Stimulated activated CD4-positive, alpha-beta T cell treated with anti-CD3 and anti-CD28 coated beads, Interleukin-4, amount 100 ng/mL, for 24 hours (primary cell): Measurements from ENCODE around the gene DYRK1A.

Experiments
- DNase-seq: peaks from one replicate; pipeline ENCODE4 v3.0.0-alpha.2; 2020

Gene DYRK1A

DNA sequence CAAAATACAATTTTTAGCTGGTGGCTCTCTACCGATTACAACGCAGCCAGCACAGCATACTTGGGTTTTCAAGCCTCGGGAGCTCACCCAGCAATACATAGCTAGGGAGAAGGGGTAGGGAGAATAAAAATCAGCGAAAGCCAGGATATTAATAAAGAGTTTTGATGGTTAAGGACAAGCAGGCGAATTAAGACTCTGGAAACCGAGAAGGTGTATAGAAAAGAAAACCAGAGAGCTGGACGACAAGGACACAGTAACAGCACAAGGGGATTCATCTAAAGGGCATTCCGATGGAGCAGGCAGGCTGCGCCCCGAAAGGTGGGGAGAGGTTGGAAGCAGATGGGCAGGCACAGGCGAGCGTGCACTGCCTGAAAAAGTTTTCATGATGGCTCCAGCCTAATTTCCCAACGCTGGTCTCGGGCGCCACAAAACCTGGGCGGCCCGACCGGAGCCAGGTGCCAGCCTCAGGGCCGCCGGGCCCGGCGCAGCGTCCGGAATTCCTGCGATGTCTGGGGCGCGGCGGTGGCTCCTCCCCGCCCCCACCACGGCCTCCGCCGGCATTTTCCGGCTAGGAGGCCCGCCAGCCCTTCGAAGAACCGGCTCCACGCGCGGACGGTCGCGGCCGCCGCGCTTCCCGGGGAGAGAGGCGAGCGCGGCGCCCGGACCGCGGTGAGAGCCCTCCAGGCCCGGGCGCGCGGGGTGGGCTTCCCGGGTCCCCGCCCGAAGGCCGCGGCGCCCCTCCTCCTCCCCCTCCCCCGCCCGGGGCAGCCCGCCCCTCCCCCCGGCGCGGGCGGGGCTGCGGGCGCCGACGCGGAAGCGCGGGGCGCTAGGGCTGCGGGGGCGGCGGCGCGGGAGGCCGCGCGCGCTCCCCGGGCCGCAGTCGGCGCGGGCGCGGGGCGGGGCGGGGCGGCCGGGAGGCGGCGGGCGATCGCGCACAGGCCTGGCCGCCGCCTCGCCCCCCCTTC is 774 bp upstream of the DYRK1A start:
- DNase-seq, result peak; percentile 62

DNA sequence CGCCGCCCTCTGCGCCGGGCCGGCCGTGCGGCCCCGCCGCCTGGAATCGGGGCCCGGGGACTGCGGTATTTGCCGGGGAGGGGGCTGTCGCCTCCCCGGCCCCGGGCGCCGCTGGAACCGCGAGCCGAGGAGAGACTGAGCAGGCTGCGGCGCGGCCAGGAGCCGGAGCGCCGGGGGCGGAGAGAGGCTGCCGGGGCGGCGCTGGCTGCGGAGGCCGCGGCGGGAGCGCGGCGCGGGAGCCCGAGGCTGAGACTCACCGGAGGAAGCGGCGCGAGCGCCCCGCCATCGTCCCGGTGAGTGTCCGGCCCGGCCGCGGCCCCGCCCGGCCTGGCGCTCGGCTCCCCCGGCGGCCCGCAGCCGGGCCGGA is 746 bp downstream of the DYRK1A start:
- no peak for DNase-seq

DNA sequence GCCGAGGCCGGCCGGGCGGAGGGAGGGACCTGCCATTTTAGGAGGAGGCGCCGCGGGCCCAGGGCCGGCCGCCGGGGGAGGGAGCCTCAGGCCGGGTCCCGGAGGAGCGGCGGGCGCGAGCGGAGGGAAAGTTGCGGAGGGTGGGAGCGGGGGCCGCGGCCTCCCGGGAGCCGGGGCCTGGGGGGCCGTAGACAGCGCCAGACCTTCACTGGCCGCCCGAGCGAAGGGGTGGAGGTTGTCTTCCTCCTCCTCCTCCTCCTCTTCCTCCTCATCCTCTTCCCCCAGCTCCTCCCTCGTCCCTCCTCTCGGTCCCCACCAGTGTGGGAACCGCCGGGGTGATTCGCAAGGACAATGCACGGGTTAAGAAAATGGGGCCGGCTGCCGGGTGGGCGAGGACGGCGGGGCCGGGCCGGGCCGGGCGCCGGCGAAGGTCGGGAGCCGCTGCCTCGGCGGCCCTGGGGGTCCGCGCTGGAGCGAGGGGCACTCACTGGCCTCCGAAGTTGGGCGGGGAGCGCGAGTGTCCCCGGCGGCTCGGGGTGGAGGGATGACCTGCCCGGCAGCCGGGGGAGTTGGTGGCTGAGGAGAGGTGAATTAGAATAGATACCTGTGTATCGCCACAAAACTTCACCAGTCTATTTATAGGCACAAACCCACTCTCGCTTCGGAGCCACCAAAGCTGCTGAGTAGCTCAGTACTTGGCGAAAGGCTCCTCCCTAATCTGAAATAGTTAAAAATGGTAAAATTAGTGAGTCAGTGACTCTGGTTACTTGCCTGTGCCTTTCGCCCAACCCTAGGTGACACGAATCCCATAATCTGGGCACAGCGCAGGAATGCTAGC is 1.3 kb downstream of the DYRK1A start:
- peak; percentile 45 for DNase-seq

DNA sequence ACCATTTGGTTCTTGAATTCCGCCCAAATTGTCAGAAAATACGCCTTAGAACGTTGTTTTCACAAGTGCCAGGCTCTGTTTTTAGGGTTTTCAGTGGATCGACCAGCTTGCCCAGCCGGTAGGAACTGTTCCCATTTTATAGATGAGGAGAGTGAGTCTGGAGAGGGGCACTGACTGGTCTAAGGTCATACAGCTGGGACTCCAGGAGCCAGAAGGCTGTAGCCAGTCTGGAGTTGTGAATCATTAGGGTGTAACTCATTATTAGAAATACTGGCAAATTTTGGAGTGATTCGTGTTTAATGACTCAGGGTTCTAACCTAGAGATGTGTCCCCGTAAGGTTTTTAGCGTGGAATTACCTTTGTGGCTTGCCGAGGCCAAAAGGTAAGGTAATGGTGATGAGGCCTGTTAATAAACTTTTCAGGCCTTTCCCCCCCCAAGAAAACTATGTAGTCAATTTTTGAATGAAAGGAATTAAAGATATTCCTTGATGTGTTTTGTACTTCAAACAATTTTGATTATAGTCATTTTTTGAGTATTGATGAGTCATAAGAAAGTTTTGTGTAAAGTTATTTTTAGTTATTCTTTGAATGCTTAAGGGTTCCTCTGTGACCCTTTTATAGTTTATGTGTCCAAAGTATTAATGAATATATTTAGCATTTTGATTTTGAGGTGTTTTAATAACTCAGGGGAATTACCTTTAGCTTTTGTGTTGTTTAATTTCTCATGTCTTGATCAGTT is 2.1 kb downstream of the DYRK1A start:
- peak; percentile 13 for DNase-seq

DNA sequence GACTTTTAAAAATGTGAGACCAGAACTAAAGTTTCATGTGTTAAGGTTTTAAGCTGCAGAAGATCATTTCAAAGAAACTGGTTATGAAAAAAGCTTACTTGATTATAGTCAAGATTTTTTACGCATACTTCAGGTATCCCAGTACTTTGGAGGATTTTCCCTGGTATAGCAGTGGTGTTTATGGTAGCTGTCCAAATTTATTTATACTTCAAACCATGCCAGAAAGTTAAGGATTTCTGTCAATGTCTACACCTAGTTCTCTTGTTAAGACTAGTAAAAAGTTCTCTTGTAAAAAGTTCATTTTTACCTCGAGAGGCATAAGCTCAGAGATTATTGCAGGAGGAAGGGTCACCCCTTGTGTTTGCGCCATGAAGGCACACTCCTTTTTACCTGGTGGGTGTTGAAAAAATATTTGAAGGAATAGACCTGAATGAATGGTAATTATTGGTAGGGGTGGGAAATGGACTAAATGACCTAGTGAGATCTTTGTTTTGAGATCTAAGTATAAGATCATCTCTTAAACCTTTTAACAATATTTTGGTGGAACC is 2.8 kb downstream of the DYRK1A start:
- DNase-seq, result no peak

DNA sequence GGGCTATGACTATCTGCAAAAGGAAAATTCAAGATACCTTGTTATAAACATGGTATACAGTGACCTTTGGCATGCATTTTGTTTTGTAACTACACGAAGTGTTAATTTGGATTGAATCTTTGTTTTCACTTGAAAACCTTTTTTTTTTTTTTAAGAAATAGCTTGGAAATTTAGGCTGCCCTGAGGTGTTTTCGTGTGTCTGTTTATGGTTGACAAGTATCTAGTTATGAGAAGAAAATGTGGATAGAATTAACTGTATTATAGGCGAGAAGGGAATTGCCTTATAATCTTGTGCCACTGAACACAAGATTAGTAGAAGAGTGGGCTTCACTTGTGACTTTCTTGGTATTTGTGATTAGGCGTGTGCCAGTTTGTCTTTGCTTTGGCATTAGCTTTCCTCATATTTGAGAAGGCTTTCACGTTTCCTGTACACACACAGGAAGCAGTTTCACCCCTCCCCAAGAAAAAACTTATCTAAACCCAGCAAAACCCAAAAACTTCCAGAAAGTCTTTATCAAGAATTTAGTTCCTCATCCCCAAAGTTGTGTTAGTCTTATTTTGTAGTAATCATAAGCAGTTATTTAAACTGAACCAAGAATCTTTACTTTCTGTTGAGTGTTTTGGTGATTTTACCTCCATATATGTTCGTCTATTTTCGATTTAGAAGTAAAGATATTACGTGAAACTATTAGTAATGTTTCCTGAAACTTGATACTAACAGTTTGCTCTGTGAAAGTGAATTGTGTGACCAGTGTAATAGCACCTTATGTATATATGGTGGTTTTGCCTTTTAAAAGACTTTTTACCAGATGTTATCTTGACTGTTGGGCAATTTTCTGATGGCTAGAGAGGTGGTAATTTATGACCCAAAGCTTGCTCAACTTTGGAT is 3.8 kb downstream of the DYRK1A start:
- DNase-seq, result no peak

DNA sequence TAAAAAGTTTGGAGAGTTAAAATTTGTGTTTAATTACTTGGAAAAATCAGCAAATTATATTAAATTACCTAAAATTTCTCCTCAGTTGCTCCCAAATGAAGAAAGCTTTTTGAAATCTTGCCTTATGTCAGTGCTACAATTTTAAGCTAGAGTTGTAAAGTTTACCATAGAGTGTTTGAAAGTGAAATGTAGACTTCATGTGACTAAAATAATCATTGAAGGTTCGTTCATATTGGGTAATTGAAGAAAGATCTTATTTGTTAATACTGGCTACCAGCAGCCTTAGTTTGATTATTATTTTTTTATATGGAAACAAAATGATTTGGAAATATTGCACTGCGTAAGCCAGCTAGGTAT is 4.4 kb downstream of the DYRK1A start:
- DNase-seq, result no peak

DNA sequence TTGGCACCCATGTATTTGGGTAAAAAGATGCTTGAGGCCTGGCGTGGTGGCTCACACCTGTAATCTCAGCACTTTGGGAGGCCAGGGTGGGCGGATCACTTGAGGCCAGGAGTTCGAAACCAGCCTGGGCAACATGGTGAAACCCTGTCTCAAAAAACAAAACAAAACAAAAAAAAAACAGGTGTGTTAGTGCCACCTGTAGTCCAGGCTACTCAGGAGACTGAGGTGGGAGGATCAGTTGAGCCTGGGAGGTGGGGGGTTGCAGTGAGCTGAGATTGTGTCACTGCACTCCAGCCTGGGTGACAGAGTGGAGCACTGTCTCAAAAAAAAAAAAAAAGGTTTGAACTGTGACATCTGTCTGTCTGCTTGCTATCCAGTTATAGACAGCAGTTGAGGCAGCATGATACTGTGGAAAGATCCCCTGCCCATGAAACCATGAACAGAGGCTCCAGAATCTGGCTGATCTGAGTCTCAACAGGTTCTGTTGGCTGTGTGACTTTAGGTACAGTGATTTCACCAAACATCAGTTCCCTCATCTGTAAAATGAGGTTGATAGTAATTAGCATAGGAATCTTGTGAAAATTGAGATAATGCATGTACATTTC is 5.7 kb downstream of the DYRK1A start:
- no peak for DNase-seq

DNA sequence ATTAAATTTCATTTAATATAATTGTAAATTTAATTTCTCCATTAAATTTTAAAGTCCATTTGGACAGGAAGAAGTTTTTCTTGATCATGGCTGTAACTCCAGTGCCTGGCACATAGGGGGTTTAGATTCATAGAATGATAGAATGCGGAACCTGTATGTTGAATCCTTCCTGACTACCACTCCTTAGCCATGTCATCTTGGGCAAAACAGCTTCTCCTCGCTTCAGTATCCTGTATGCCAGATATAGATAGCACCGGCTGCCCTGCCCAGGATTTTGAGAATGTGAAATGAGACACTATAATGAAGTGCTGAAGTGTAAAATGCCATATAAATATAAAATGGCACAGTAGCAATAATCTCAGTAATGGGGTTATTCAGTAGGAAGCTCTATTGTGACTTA is 6.4 kb downstream of the DYRK1A start:
- no peak for DNase-seq

DNA sequence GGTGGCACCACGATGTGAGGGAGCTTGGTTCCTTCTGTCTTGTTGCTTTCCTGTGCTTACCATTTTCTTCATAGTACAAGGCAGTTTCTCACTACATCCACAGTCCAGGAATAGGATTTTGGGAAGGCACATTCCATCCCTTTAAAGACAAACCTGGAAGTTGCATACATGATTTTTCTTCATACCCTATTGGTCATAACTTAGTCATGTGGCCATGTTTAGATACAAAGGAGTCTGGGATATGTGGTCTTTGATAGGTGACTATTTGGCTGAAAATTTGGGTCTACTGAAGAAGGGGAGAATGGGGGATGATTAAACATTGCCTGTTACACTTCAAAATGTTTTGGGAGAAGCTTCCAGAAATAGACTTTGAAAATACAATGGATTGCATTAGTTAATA is 7.0 kb downstream of the DYRK1A start:
- DNase-seq, result no peak

DNA sequence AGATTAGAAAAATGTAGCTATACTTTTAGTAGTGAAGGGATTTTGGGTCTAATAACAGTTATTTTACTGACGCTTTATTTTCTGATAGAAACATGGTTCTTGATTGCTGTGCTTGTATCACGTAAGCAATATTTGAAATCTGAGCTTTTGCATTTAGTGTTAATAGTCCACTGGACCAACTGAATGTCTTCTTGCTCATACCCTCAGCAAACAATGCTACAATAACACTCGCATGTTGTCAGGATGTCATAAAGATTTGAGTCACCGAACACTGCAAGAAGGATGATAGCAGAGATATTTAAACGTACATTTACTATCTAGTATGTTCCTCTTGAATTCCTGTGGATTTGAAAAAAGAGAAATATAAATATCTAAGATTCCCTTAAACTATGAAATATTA is 7.5 kb downstream of the DYRK1A start:
- DNase-seq, result no peak

DNA sequence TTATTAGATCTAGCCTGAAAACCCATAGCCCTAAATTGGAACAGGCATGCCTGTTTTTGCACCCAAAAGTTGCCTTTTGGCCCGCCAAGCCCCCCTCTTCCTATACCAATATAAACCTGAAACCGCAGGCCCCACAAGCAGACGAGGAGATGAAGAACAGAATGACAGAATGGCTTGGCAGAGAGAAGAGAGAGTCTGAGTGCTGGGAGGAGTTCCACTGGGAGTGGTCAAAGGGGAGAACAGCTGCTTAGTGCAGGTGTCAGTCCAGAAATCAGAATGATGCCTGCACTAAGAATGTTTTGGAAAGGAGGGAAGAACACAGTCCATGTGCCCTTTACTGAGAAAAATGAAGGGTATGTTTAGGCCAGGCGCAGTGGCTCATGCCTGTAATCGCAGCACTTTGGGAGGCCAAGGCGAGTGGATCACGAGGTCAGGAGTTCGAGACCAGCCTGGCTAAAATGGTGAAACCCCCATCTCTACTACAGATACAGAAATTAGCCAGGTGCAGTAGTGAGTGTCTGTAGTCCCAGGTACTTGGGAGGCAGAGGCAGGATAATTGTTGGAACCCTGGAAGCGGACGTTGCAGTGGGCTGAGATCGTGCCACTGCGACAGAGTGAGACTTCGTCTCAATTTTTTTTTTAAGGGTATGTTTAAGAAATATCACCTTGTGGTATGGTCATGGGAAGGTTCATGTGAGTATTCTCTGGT is 9.4 kb downstream of the DYRK1A start:
- no peak for DNase-seq

DNA sequence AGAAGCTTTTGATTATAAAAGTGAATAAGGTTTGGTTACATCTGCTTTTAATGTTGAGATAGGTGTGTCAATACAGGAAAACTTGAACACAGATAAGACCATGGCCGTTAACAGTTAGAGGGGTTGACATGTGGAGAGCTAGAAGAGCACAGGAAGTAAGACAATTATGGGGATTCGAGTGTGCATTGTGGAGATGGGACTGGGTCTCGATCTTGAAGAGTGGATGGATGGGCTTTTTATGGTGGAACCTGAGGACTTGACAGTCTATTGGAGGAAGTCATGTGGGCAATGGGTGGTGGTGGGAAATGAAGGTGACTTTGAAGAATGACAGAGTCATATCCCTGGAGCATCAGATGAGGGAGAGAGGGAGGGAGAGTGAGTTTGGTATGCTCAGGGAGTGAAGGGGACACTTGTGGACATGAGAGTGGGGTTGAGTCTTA is 12.1 kb downstream of the DYRK1A start:
- no peak for DNase-seq

DNA sequence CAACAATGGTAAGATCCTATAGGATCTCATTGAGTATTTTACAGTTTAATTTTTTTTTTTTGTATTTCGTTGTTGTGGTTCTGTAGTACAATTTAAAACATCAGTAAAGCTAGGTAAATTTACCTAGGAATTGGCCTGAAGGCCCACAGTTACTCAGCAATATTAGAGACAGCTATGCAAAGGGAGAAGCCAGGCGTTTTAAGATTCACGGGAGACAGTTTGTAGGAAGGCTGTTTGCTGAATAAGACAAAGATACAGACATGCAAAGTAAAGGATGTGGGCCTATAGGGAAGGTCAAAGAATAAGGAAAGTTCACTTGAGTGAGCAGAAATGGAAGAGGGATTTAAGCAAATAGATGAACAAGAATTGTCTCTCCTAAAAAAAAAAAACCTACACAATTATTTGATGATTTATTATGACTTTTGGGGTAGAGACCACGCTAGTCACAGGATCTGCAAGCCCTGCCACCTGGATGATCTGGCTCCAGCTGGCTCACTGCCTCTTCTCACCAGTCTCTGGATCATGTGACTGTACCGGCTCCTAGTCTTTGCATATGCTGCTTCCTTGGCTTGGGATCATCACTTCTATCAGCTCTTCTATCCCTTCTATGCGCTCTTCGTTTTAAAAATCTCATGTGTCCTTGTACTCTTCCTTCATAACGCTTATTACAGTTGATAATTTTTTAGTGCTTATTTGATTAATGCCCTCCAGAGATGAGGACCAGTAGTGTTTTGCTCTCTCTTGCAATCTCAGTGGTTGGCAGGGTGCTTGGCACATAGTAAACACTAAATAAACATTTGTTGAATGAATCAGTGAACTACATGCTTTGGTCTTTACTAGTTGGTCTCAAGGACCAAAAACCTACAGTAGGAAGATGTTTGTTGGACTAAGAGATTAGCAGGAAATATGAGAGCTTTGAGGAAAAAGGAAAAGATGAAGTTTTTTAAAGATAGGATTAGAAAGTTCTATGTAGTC is 14.1 kb downstream of the DYRK1A start:
- no peak for DNase-seq

DNA sequence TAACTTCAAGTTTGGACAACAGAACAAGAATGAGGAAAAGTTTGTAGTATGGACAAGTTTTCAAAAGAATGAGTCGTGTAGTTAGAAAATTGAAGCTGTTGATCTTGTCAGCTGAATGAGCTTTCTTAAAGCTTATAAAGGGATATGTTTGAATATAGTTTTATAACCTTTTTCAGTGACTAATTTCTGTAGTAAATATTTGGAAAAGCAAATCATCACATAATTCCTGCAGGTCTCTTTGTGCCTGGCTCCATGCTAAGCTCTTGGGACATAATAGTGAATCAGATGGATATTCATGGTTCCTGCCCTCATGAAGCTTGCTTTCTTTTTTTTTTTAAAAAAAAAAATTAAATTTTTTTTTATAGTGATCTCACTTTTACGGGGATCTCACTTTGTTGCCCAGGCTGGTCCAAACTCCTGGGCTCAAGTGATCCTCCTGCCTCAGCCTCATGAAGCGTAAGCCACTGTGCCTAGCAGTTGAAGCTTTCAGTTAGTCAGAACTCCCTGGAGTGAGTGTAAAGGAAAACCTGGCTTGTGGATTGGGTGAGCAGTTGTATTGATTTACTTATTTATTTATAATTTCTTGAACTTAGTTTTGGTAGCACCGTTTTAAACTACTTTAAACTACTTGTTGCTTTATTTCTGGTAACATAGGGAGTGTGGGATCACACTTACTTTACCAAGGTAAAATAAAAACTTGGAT is 15.5 kb downstream of the DYRK1A start:
- DNase-seq, result no peak

DNA sequence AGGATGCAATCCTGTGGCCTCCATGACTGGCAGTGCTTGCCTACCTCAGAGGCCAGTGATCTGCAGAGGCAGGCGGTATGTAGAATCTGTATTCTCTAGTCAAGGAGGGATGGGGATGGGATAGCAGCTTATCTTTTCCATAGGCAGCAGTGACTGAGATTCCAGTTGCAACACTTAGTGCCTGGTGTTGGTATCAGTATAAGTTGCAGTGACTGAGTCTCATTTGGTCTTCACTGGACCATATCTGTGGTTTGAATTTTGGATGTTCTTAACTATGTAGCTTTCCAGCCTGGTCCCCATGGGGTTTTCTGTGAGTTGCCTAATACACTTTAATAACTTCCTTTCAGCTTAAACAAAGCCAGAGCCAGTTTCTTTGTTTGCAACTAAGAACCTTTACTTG is 16.5 kb downstream of the DYRK1A start:
- DNase-seq, result no peak

DNA sequence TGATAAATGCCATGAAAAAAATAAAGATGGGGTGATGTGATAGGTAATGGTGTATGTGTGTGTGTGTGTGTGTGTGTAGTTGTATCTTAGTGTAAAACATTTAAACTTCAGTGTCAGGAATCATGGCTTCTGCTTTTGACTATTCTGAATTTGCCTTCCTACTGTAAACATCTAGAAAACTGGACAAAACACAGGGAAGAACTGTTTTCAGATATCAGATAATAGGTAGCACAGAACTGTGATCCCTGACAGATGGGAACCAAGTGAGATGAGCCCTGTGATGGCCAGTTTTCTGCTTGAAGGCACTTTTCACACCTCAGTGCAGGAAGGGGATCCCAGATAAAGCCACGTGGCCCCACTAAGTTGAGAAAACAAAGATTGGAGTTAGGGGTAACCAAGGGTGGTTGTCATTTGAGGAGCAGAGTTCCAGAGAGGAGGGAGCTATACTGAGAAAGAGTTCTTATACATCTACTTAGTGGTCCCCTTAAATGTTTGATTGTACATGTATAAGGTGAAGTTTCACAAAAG is 17.3 kb downstream of the DYRK1A start:
- no peak for DNase-seq

DNA sequence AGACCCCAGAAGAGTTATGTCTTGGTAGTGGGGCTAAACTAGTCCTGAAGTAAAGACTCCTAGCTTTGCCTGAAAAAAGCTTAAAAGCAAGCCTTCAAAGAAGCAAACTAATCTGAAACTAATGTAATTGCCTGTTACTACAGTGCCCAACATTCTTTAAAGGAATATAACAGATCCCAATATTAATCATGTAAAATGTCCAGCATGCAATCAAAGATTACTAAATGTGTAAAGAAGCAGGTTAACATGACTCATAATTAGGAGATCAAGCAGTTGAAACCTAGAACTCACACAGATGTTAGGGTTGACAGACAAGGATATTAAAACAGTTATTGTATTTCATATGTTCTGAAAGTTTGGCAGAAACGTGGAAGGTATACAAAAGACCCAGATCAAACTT is 17.8 kb downstream of the DYRK1A start:
- no peak for DNase-seq
